Keratinocyte (primary cell): ENCODE data around the gene COL1A2. TPM values are rescaled to one million over a fixed set of nuclear protein-coding genes. Genes with fewer than 3 reads are reported as not detected.

Experiments
- DNase-seq: peaks from one replicate; pipeline ENCODE4 v3.0.0-alpha.2; 2011; ENCODE audit warnings: low read depth, missing footprints, low spot score
- FAIRE-seq: peaks from 2 replicates; lab custom pipeline; 2011; peaks lifted over from hg19 to GRCh38; lab: Jason Lieb, UNC
- H2AFZ ChIP-seq: 2 replicates; pipeline ENCODE4 v1.6.0; 2012; ENCODE audit warnings: low read length, control low read depth, inconsistent platforms; ENCODE audit not compliant: control insufficient read depth
- H3K27ac ChIP-seq: 2 replicates; pipeline ENCODE4 v1.5.1; 2011; ENCODE audit warnings: low read length; ENCODE audit not compliant: control insufficient read depth, insufficient read depth
- H3K27me3 ChIP-seq: 3 replicates; pipeline ENCODE4 v1.6.0; 2011; ENCODE audit warnings: low read length; ENCODE audit not compliant: control insufficient read depth, insufficient read depth; ENCODE audit errors: extremely low read depth
- H3K36me3 ChIP-seq, 2 experiments: 2 replicates in 1 of 2; 3 replicates in 1 of 2; pipeline ENCODE4 v1.5.1; 2011; ENCODE audit warnings: low read length in 2 of 2, mild to moderate bottlenecking in 1 of 2; ENCODE audit not compliant: control insufficient read depth in 2 of 2, insufficient read depth in 2 of 2; ENCODE audit errors: extremely low read depth in 1 of 2
- H3K4me1 ChIP-seq: 3 replicates; pipeline ENCODE4 v1.5.1; 2011; ENCODE audit warnings: low read length; ENCODE audit not compliant: control insufficient read depth, insufficient read depth; ENCODE audit errors: extremely low read depth
- H3K4me2 ChIP-seq: 3 replicates; pipeline ENCODE4 v1.6.0; 2011; ENCODE audit warnings: low read depth, low read length; ENCODE audit not compliant: control insufficient read depth, insufficient read depth; ENCODE audit errors: extremely low read depth
- H3K4me3 ChIP-seq, 3 experiments: fragments of 200-600 bp in 1 of 3; sonication (generic) in 1 of 3; 2 replicates in 2 of 3; 3 replicates in 1 of 3; pipeline ENCODE4 v1.5.1; 2011 to 2016; ENCODE audit warnings: low read length in 3 of 3, mild to moderate bottlenecking in 3 of 3, control low read depth in 2 of 3, inconsistent platforms in 1 of 3, low read depth in 1 of 3, mixed read lengths in 1 of 3, mixed run types in 1 of 3, moderate library complexity in 1 of 3; ENCODE audit not compliant: control insufficient read depth in 2 of 3, insufficient read depth in 2 of 3; ENCODE audit errors: extremely low read depth in 1 of 3
- H3K79me2 ChIP-seq: 2 replicates; pipeline ENCODE4 v1.6.0; 2012; ENCODE audit warnings: low read length; ENCODE audit not compliant: control insufficient read depth, insufficient read depth
- H3K9ac ChIP-seq: 3 replicates; pipeline ENCODE4 v1.6.0; 2011; ENCODE audit warnings: low read length; ENCODE audit not compliant: control insufficient read depth, insufficient read depth; ENCODE audit errors: extremely low read depth
- H3K9me1 ChIP-seq: 3 replicates; pipeline ENCODE4 v1.6.0; 2011; ENCODE audit warnings: low read length; ENCODE audit not compliant: control insufficient read depth, insufficient read depth; ENCODE audit errors: extremely low read depth
- H3K9me3 ChIP-seq: 2 replicates; pipeline ENCODE4 v1.5.1; 2012; ENCODE audit warnings: low read depth, low read length; ENCODE audit not compliant: control insufficient read depth
- H4K20me1 ChIP-seq: 3 replicates; pipeline ENCODE4 v1.6.0; 2011; ENCODE audit warnings: low read length; ENCODE audit not compliant: control insufficient read depth, insufficient read depth; ENCODE audit errors: extremely low read depth
- CTCF ChIP-seq, 3 experiments: IDR thresholded peaks in 1 of 3; conservative IDR thresholded peaks in 1 of 3; optimal IDR thresholded peaks in 1 of 3; 2 replicates in 2 of 3; 3 replicates in 1 of 3; pipeline versions ENCODE3 to v1.5.1; 2011; ENCODE audit warnings: low read length in 3 of 3, mild to moderate bottlenecking in 3 of 3, moderate library complexity in 2 of 3, control low read depth in 1 of 3, inconsistent platforms in 1 of 3; ENCODE audit not compliant: insufficient read depth in 2 of 3; ENCODE audit errors: extremely low read depth in 1 of 3
- EZH2 ChIP-seq: IDR thresholded peaks from one replicate; pipeline ENCODE4 v1.6.1; 2012; ENCODE audit warnings: inconsistent platforms, mild to moderate bottlenecking, low read length, moderate library complexity
- dilution Hi-C: fragments of 300-500 bp; cut with MboI; formaldehyde crosslinking; loops from one replicate; pipeline ENCODE4 v1.7.0; 2020; ENCODE audit warnings: low sequenced_read_pairs; ENCODE audit not compliant: extremely low pct_ligation_motif_present
- polyA plus RNA-seq, 5 experiments: library from polyadenylated mRNA; depleted of rRNA in 3 of 5; stranded (reverse) in 3 of 5; stranded (forward) in 1 of 5; unstranded in 1 of 5; fragments of >200 nt; gene quantifications; 1 replicate in 1 of 5; 2 replicates in 3 of 5; 3 replicates in 1 of 5; pipeline versions ENCODE4 v1.2.1 to v1.2.3, GENCODE V29; 2011 to 2012; ENCODE audit warnings: missing spikeins in 2 of 5, low read depth in 1 of 5, low replicate concordance in 1 of 5

COL1A2 gene
- polyA plus RNA-seq, 1 donor (not counting 4 experiments of a cell fraction or from before 2014, with no cell fraction given): 0.13 TPM

GRCh38 chr7:94458041-94458440 is 63.3 kb downstream of the COL1A2 start:
- dilution Hi-C loops: no loop called here
- FAIRE-seq: no peak

GRCh38 chr7:94466516-94466915 is 71.8 kb downstream of the COL1A2 start:
- Histone ChIP-seq H3K79me2 (no peaks in the 10 kb centered on the region), H3K4me1 (no peaks in the 10 kb centered on the region), H4K20me1 (no peaks in the 10 kb centered on the region), H2AFZ (no peak overlapping the region), H3K9me3 (no peaks in the 10 kb centered on the region), H3K36me3 (no peaks in the 10 kb centered on the region), H3K27me3 (no peaks in the 10 kb centered on the region), H3K4me2 (no peak overlapping the region), H3K4me3 (no peak overlapping the region), H3K9ac (no peak overlapping the region), H3K27ac (no peak overlapping the region), H3K9me1 (no peaks in the 10 kb centered on the region)
- DNase-seq: no peak
- dilution Hi-C loops: no loop called here
- TF ChIP-seq CTCF (optimal IDR thresholded peaks at IDR 0.05 in 1 of 3, IDR thresholded peaks at IDR 0.05 in 1 of 3, conservative IDR thresholded peaks at IDR 0.05 in 1 of 3; ENCODE audit: extremely low read depth in 1 of 3, insufficient read depth in 2 of 3, low read length in 3 of 3): no peak
- no peak for TF ChIP-seq EZH2
- FAIRE-seq: no peak

More at GRCh38 chr7:94458041-94458440, 63.3 kb downstream of the COL1A2 start:
- no peaks in the 10 kb centered on the region for H3K9me1 ChIP-seq
- H2AFZ ChIP-seq: no peak overlapping the region
- no peak overlapping the region for H3K4me3 ChIP-seq
- no peaks in the 10 kb centered on the region for H4K20me1 ChIP-seq
- H3K27me3 ChIP-seq: no peaks in the 10 kb centered on the region
- no peaks in the 10 kb centered on the region for H3K79me2 ChIP-seq
- H3K4me1 ChIP-seq: no peaks in the 10 kb centered on the region
- DNase-seq: no peak
- H3K27ac ChIP-seq: no peak overlapping the region
- no peak overlapping the region for H3K9ac ChIP-seq
- no peak overlapping the region for H3K4me2 ChIP-seq
- TF ChIP-seq EZH2: no peak
- no peak for TF ChIP-seq CTCF (optimal IDR thresholded peaks at IDR 0.05 in 1 of 3, IDR thresholded peaks at IDR 0.05 in 1 of 3, conservative IDR thresholded peaks at IDR 0.05 in 1 of 3; ENCODE audit: extremely low read depth in 1 of 3, insufficient read depth in 2 of 3, low read length in 3 of 3)
- H3K36me3 ChIP-seq: no peaks in the 10 kb centered on the region
- H3K9me3 ChIP-seq: no peaks in the 10 kb centered on the region
